IMR-90 (cell line): Measurements from ENCODE around the gene MPC1. TPM values are rescaled to one million over a fixed set of nuclear protein-coding genes. Genes with fewer than 3 reads are reported as not detected.
A peak's percentile ranks its signal among the peaks of the same experiment; 100 is the strongest.

Source experiments
- ATAC-seq: fragments of 200-7000 bp; cut with Tn5 transposase; 2 replicates; pipeline ENCODE4 v1.9.1; 2020; ENCODE audit warnings: low read depth, mild to moderate bottlenecking, moderate library complexity
- BruUV-seq: library from RNA; stranded (reverse); fragments of 400-500 nt; replicated peaks from 2 replicates; lab custom pipeline; 2021; lab: Mats Ljungman, UMichigan
- CTCF ChIA-PET: fragments of 300-600 bp; formaldehyde crosslinking; extraction: SDS; loops from one replicate; lab custom pipeline; 2021; ENCODE audit warnings: antibody characterized with exemption; lab: Yijun Ruan, JAX
- POLR2A ChIA-PET: fragments of 300-600 bp; sonication (Branson Sonifier 250); formaldehyde crosslinking; loops from one replicate; lab custom pipeline; 2022; ENCODE audit warnings: antibody characterized with exemption; ENCODE audit not compliant: unreplicated experiment; lab: Charles Lee
- DNase-seq: peaks from one replicate; pipeline ENCODE4 v3.0.0; 2013
- H2AFZ ChIP-seq: replicated peaks from 2 replicates; pipeline ENCODE3; 2013; ENCODE audit warnings: low read length, mild to moderate bottlenecking; ENCODE audit not compliant: poor library complexity
- H2AK5ac ChIP-seq: 2 replicates; pipeline ENCODE4 v1.6.1; 2013; ENCODE audit warnings: low read depth, low read length, inconsistent platforms
- H2AK9ac ChIP-seq: replicated peaks from 2 replicates; pipeline ENCODE3; 2013; ENCODE audit warnings: mild to moderate bottlenecking, low read depth, low read length, moderate library complexity; ENCODE audit not compliant: poor library complexity
- H2BK120ac ChIP-seq: 2 replicates; pipeline ENCODE4 v1.6.1; 2013; ENCODE audit warnings: low read depth, low read length, inconsistent platforms
- H2BK15ac ChIP-seq: 3 replicates; pipeline ENCODE4 v1.6.1; 2013; ENCODE audit warnings: low read depth, low read length, inconsistent platforms
- H2BK20ac ChIP-seq: 2 replicates; pipeline ENCODE4 v1.6.1; 2013; ENCODE audit warnings: low read depth, mild to moderate bottlenecking, inconsistent platforms, low read length, moderate library complexity
- H2BK5ac ChIP-seq: 2 replicates; pipeline ENCODE4 v1.6.1; 2013; ENCODE audit warnings: mild to moderate bottlenecking, low read depth, low read length, inconsistent platforms; ENCODE audit not compliant: poor library complexity, severe bottlenecking
- H3K14ac ChIP-seq: replicated peaks from 2 replicates; pipeline ENCODE4 v1.6.1; 2013; ENCODE audit warnings: low read depth, low read length, inconsistent platforms
- H3K18ac ChIP-seq: 2 replicates; pipeline ENCODE4 v1.6.1; 2013; ENCODE audit warnings: low read depth, low read length, control low read depth
- H3K23ac ChIP-seq: 2 replicates; pipeline ENCODE4 v1.6.1; 2013; ENCODE audit warnings: low read depth, low read length, inconsistent platforms
- H3K27ac ChIP-seq: 2 replicates; pipeline ENCODE4 v1.5.1; 2013; ENCODE audit warnings: mild to moderate bottlenecking, control low read depth, low read length; ENCODE audit not compliant: insufficient read depth
- H3K27me3 ChIP-seq: 2 replicates; pipeline ENCODE4 v1.6.1; 2013; ENCODE audit warnings: low read length; ENCODE audit not compliant: control insufficient read depth, insufficient read depth
- H3K36me3 ChIP-seq: 2 replicates; pipeline ENCODE4 v1.6.1; 2013; ENCODE audit warnings: low read length, mixed read lengths; ENCODE audit not compliant: control insufficient read depth, insufficient read depth
- H3K4ac ChIP-seq: 2 replicates; pipeline ENCODE4 v1.6.1; 2013; ENCODE audit warnings: low read depth, low read length, inconsistent platforms
- H3K4me1 ChIP-seq: 2 replicates; pipeline ENCODE4 v1.6.1; 2013; ENCODE audit warnings: low read length, mixed read lengths; ENCODE audit not compliant: control insufficient read depth, insufficient read depth
- H3K4me2 ChIP-seq: 2 replicates; pipeline ENCODE4 v1.6.1; 2013; ENCODE audit warnings: low read depth, mild to moderate bottlenecking, control low read depth, low read length, moderate library complexity
- H3K4me3 ChIP-seq: 2 replicates; pipeline ENCODE4 v1.5.1; 2013; ENCODE audit warnings: low read depth, mild to moderate bottlenecking, control low read depth, low read length, moderate library complexity; ENCODE audit not compliant: insufficient read depth
- H3K56ac ChIP-seq: 2 replicates; pipeline ENCODE4 v1.6.1; 2013; ENCODE audit warnings: low read length, inconsistent platforms; ENCODE audit not compliant: insufficient read depth; ENCODE audit errors: extremely low read depth
- H3K79me1 ChIP-seq, 2 experiments: 2 replicates each; pipeline ENCODE4 v1.6.1; 2013; ENCODE audit warnings: low read length in 2 of 2, inconsistent platforms in 1 of 2, low read depth in 1 of 2
- H3K9ac ChIP-seq: 2 replicates; pipeline ENCODE4 v1.6.1; 2013; ENCODE audit warnings: low read depth, low read length, control low read depth
- H3K9me1 ChIP-seq: 2 replicates; pipeline ENCODE4 v1.6.1; 2013; ENCODE audit warnings: low read length, inconsistent platforms; ENCODE audit not compliant: insufficient read depth
- H3K9me3 ChIP-seq: 2 replicates; pipeline ENCODE4 v1.6.1; 2013; ENCODE audit warnings: low read length; ENCODE audit not compliant: control insufficient read depth, insufficient read depth
- H4K20me1 ChIP-seq: 2 replicates; pipeline ENCODE4 v1.6.1; 2013; ENCODE audit warnings: low read length, inconsistent platforms; ENCODE audit not compliant: insufficient read depth
- H4K5ac ChIP-seq: 2 replicates; pipeline ENCODE4 v1.6.1; 2013; ENCODE audit warnings: mild to moderate bottlenecking, low read depth, low read length, control low read depth
- H4K8ac ChIP-seq, 2 experiments: 2 replicates each; pipeline ENCODE4 v1.6.1; 2013; ENCODE audit warnings: low read depth in 2 of 2, low read length in 2 of 2, control low read depth in 1 of 2, inconsistent platforms in 1 of 2
- H4K91ac ChIP-seq: 2 replicates; pipeline ENCODE4 v1.6.1; 2013; ENCODE audit warnings: low read depth, low read length, inconsistent platforms; ENCODE audit not compliant: insufficient read depth
- BHLHE40 ChIP-seq: fragments of 150-350 bp; IDR thresholded peaks from 2 replicates; pipeline ENCODE4 v1.6.1; 2016; ENCODE audit warnings: mild to moderate bottlenecking, low read depth, low read length
- FOS ChIP-seq: fragments of 150-350 bp; IDR thresholded peaks from 2 replicates; pipeline ENCODE4 v1.6.1; 2016; ENCODE audit warnings: low read depth, low read length
- MAFK ChIP-seq: IDR thresholded peaks from 2 replicates; pipeline ENCODE4 v1.6.1; 2012; ENCODE audit warnings: low read depth, low read length, improper control_type of control experiment
- POLR2A ChIP-seq: IDR thresholded peaks from 2 replicates; pipeline ENCODE4 v1.6.1; 2012; ENCODE audit warnings: mild to moderate bottlenecking, low read depth, low read length
- WGBS, 2 experiments: methylation state at CpG; one replicate each; pipeline versions ENCODE4 v1.1.5 to v1.1.7; 2013; ENCODE audit warnings: missing lambda C conversion rate in 2 of 2; ENCODE audit not compliant: insufficient read length in 1 of 2; ENCODE audit errors: extremely low coverage in 2 of 2; 5-methylcytosine and 5-hydroxymethylcytosine counted together
- dilution Hi-C: fragments of 300-500 bp; cut with HindIII; formaldehyde crosslinking; loops from one replicate; pipeline ENCODE4 v1.14.3; 2018; ENCODE audit warnings: low sequenced_read_pairs; ENCODE audit not compliant: unreplicated experiment
- in situ Hi-C: fragments of 300-500 bp; cut with MboI; formaldehyde crosslinking; loops from 3 replicates; pipeline ENCODE4 v1.14.3; 2019; ENCODE audit warnings: low sequenced_read_pairs, inconsistent platforms, mixed read lengths
- intact Hi-C: fragments of 100-400 bp; cut with micrococcal nuclease; formaldehyde crosslinking; loops from 2 replicates; pipeline ENCODE4 v1.10.0; 2022
- polyA plus RNA-seq, 3 experiments: library from polyadenylated mRNA; depleted of rRNA; stranded (reverse); fragments of >200 nt; gene quantifications; 2 replicates each; pipeline ENCODE4 v1.2.3, GENCODE V29; 2012; ENCODE audit warnings: low replicate concordance in 1 of 3
- total RNA-seq: library from RNA; depleted of rRNA; stranded (reverse); fragments of >200 nt; gene quantifications from 2 replicates; pipeline ENCODE4 v1.2.3, GENCODE V29; 2012

MPC1 gene
- total and polyA plus RNA-seq, 2 of the 4 experiments (the other 2 are of a cell fraction) = 10.9 to 12.0 TPM

GRCh38 chr6:166408936-166409755 lies 26.4 kb upstream of the MPC1 start:
- Histone ChIP-seq H4K8ac (no peak overlapping the region), H3K4ac (no peak overlapping the region), H4K20me1 (no peaks in the 10 kb centered on the region; the same call in none of the 2 replicates), H3K9ac (no peak overlapping the region), H3K27me3 (no peaks in the 10 kb centered on the region), H3K4me3 (no peak overlapping the region), H3K27ac (no peak overlapping the region), H2AK5ac (no peak overlapping the region), H2BK15ac (no peak overlapping the region), H4K5ac (no peak overlapping the region), H2AK9ac (no peak overlapping the region), H3K4me2 (no peak overlapping the region), H4K91ac (no peak overlapping the region), H3K79me1 (no peaks in the 10 kb centered on the region), H3K18ac (no peak overlapping the region), H2BK5ac (no peak overlapping the region), H2AFZ (peak overlapping the region; percentile 59), H3K9me1 (no peaks in the 10 kb centered on the region; the same call in 1 of the 2 replicates), H3K23ac (no peak overlapping the region), H3K9me3 (no peaks in the 10 kb centered on the region), H3K4me1 (no peaks in the 10 kb centered on the region), H2BK120ac (no peak overlapping the region), H2BK20ac (no peak overlapping the region), H3K56ac (no peak overlapping the region), H3K14ac (no peak overlapping the region), H3K36me3 (peaks cover 36% of the 10 kb centered on the region)
- intact Hi-C loops (no loop called here), in situ Hi-C loops (no loop called here), dilution Hi-C loops (no loop called here)
- no TSS peak for BruUV-seq
- WGBS, 2 experiments = 66% methylated on average over 8 of the region's 22 CpGs; no CpG with 5 or more reads in 1 of the 2 experiments
- no peak for TF ChIP-seq FOS
- TF ChIP-seq BHLHE40 = no peak
- no peak for TF ChIP-seq POLR2A
- TF ChIP-seq MAFK = peak; percentile 91
- DNase-seq (no peak), ATAC-seq (no peak)
- CTCF ChIA-PET = no interaction called here
- POLR2A ChIA-PET = no interaction called here
